SKM-1 (cell line): Measurements from ENCODE around the gene ABHD18.
A peak's percentile ranks its signal among the peaks of the same experiment; 100 is the strongest.
"Not testable (repeated sequence)": the region's sequence is repeated elsewhere in the genome, so short reads cannot be mapped to it uniquely, and the experiment has no call there.

ENCODE experiments used
- DNase-seq: peaks from one replicate; lab custom pipeline; 2025; ENCODE audit not compliant: unreplicated experiment; lab: John Stamatoyannopoulos, UW

ABHD18 gene

DNA sequence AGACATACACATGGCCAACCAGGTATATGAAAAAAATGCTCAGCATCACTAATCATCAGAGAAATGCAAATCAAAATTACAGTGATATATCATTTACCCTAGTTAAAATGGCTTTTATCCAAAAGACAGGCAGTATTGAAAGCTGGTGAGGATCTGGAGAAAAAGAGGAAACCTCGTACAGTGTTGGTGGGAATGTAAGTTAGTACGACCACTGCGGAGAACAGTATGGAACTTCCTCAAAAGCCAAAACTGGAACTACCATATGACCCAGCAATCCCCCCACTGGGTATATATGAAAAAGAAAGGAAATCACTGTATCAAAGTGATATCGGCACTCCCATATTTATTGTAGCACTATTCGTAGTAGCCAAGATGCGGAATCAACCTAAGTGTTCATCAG is 23.4 kb downstream of the ABHD18 start:
- no peak for DNase-seq

GRCh38 chr4:127993151-127993550 is 27.9 kb downstream of the ABHD18 start:
- DNase-seq: no peak

DNA sequence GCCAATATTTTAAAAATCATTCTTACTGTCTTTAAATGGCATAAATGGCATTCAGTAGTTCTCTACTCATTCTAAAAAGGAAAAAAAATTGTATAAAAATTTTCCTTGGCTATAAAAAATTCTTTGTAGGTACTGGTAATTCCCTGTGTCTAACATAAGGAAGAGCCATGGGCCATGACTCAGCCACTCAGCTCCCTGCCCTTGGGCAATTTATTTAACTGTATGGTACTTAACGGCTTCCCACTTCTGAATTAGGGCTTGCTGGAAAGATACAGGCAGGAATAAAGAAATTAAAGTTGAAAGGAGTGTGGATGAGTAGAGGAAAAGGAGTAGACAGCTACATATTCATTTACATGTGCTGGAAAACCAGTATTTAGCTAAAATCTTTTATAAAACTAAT is 30.6 kb downstream of the ABHD18 start:
- no peak for DNase-seq

DNA sequence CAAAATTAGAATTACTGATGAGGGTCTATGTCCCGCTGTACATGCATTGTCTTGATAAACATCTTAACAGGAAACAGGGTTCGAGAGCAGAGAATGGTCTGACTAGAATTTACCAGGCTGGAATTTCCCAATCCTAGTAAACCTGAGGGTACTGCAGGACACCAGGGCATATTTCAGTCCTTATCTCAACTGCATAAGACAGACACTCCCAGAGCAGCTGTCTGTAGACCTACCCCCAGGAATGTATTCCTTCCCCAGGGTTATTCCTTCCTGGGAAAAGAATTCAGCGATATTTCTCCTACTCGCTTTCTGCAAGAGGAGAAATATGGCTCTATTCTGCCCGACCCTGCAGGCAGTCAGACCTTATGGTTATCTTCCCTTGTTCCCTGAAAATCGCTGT is 31.3 kb downstream of the ABHD18 start:
- DNase-seq: not testable (repeated sequence)

GRCh38 chr4:127997534-127998388 is 32.6 kb downstream of the ABHD18 start:
- no peak for DNase-seq

- no peak for DNase-seq
Observed at GRCh38 chr4:128006592-128006991, 41.4 kb downstream of the ABHD18 start.

DNA sequence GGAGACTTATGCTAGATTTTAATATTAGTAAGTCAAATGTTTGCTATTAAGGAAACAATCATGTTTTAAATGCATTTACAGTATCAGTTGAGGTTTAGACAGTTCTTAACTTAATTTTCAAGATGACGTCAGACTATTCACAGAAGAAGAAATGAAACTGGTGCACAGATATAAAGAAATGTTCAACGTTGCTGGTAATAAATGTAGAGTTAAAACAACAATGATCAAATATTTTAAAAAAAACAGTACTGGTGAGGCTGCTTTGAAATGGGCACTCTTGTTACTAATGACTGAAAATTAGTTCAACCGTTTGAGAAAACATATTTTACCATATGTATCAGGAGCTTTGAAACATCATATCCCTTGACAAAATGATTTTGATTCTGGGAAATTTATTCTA is 44.2 kb downstream of the ABHD18 start:
- DNase-seq: no peak

DNA sequence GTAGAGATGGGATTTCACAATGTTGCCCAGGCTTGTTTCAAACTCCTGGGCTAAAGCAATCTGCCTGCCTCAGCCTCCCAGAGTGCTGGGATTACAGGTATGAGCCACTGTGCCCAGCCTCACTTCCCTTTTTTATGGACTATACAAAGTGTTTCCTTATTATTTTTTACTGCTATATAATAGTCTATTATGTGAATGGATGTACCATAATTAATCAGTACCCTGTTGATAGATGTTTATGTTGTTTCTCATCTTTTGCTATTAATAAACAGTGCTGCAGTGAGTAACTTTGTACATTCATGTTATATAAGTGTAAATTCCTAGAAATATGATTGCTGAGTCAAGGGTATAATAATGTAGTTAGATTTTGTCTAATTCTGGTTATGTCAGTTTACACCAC is 60.1 kb downstream of the ABHD18 start:
- DNase-seq: no peak

GRCh38 chr4:128029907-128030306 is 64.7 kb downstream of the ABHD18 start:
- no peak for DNase-seq

- no peak for DNase-seq
Observed at GRCh38 chr4:128031756-128032384, 66.7 kb downstream of the ABHD18 start.

GRCh38 chr4:128039568-128039967 is 74.4 kb downstream of the ABHD18 start:
- DNase-seq: no peak

DNA sequence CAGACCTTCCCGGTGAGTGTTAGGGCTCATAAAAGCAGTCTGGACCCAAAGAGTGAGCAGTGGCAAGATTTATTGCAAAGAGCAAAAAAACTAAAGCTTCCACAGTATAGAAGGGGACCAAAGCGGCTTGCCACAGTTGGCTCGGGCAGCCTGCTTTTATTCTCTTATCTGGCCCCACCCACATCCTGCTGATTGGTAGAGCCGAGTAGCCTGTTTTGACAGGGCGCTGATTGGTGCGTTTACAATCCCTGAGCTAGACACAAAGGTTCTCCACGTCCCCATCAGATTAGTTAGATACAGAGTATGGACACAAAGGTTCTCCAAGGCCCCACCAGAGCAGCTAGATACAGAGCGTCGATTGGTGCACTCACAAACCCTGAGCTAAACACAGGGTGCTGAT is 81.8 kb downstream of the ABHD18 start:
- not testable (repeated sequence) for DNase-seq

GRCh38 chr4:128047514-128047913 is 82.3 kb downstream of the ABHD18 start:
- not testable (repeated sequence) for DNase-seq

- not testable (repeated sequence) for DNase-seq
Observed at GRCh38 chr4:128051229-128051628, 86.0 kb downstream of the ABHD18 start.

DNA sequence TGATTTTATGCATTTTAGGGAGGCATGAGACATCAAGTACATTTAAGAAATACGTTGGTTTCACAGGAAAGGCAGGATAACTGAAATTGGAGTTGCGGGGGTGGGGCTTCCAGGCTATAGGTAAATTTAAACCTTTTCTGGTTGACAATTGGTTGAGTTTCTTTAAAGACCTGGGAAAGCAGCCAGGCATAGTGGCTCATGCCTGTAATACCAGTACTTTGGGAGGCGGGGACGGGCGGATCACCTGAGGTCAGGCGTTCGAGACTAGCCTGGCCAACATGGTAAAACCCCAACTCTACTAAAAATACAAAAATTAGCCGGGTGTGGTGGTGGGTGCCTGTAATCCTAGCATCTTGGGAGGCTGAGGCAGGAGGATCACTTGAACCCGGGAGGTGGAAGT is 89.7 kb downstream of the ABHD18 start:
- not testable (repeated sequence) for DNase-seq

- DNase-seq: not testable (repeated sequence)
Observed at GRCh38 chr4:128055441-128056206, 90.4 kb downstream of the ABHD18 start.

DNA sequence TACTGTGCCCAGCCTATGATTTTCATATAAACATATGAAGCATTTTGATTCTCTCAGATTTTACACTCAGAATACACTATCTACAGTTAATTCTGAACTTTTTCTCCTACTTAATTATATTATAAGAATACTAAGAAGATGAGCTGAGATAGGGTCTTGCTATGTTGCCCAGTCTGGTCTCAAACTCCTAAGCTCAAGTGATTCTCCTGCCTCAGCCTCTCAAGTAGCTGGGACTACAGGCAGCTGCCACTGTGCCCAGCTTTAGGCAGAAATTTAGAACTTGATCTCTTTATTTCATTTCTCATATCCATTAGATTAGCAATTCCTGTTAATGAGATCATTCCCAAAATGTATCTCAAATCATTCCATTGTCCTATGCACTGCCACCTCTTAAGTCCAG is 91.2 kb downstream of the ABHD18 start:
- DNase-seq: no peak

GRCh38 chr4:128060121-128060698 is 95.0 kb downstream of the ABHD18 start:
- DNase-seq: no peak

DNA sequence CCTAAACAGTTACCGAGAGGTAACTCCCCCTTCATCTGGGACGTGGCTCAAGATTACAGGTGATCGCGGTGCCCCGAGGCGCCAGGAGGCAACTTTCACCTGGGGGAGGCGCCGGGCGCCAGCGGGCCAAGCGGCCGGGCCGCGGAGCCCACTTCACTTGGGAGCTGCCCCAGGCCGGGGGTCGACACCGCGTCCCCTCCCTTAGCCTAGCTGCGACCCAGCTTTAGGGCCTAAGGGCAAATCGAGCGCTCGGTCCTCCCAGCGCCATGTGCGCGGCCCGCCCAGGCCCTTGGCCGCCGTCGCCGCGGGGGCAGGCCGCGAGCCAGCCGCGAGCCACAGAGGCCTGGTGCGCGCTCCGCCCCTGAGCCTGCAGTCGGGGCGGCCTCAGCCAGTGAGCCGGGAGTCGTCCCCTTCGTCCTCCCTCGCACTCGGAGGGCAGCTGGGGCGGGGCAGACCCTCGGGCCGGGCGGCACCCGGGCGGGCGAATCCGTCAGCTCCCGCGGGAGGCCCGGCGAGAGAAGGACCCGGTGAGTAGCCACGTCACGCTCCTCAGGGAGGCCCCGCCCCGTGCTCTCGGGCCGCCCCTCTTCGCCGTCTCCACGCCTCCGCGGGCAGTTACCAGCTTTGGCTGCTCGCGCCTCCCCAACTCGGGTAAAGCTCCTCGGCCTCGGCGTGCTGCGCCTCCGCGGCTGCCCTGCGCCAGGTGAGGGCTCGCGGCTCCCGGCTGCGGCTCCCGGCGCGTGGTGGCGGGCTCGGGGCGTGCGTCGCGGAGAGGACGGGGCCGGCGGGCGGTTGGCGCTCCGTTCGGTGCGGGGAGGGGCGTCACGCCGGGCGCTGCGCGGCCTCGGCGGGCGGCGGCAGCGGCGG is 95.7 kb downstream of the ABHD18 start, which contains the start of gene LARP1B:
TSS of gene LARP1B (plus strand) at position 614 of the 867 bp plus-strand sequence. CDS start 13,640 bp downstream, outside the sequence.
- DNase-seq: peak; percentile 93
